GM21576 (cell line): ENCODE measurements around the gene FAM174B.

Experiments used
- ATAC-seq: cut with Tn5 transposase; IDR thresholded peaks from one replicate; pipeline ENCODE4 v1.9.1; 2021; ENCODE audit warnings: mild to moderate bottlenecking, moderate library complexity; ENCODE audit not compliant: unreplicated experiment

Gene FAM174B

DNA sequence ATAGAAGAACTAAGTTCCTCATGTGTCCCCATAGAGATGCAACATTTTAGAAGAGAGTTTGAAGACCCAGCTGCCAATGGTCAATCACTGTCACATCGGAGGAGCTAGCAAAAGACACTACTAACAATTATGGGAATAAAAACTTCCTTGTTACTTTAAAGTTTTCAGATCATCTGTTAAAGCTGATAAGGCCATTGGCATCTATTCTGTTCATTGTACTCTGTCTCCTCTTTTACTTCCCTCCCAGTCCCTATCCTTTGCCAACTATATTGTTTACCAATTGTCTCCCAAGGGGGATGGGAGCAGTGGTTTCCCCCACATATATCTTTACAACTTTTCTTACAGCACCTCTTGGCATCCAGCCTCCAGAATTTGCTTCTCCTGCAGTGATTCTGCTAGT is 81.0 kb downstream of the FAM174B start:
- ATAC-seq = no peak

DNA sequence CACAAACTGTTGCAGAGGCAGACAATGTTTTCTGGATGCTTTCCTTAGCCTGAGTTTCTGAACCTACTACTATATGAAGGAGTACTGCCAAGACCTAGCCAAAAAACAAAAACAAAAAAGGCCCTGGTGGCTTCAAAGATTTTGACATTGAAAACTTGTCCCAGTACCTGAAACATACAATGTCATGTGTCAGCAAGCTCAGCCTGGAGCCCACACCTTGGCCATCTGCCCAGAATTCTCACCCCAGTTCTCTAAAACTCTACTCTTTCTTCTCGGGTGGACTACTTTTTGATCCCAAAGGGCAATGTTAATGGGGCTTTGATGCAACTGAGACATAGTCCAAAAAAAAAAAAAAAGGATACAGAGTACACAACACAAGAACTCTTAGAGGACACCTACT is 81.4 kb downstream of the FAM174B start:
- no peak for ATAC-seq

DNA sequence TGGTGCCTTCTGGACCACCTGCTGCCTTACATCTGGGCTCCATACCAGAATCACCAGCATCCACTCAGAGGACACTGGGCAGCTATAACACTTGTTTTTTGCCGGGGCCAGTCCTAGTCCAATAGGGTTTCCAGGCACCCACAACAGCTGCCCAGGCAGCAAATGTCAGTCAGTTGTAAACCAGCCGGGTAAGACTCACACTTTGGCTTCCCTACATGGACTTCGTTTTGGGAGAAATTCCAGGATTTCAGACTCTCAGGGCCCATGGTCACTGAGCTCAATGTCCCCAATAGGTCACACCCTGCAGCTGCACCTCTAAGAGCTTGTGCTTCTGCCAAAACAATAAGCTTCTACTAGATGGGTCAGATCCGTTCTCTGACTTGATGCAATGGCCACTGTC is 83.8 kb downstream of the FAM174B start:
- ATAC-seq = no peak

DNA sequence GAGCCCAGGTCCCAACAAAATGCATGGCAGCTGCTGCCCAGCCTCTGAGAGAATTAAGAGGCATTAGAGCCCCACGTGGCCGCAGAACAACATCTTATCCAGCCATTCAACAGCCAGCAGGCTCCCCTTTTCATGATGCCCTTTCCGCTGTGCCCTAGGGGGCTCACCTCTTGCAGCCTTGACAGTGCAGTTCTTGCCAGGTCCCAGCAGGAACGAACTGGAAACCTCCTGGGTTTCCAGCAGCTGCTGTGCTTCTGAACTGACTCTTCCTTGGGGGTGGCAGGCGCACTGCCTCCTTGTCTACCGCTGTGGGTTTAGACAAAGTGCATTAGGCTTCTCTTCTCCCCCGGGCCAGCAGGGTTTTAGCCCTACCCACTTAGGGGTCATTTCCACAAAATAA is 85.2 kb downstream of the FAM174B start:
- ATAC-seq = no peak

DNA sequence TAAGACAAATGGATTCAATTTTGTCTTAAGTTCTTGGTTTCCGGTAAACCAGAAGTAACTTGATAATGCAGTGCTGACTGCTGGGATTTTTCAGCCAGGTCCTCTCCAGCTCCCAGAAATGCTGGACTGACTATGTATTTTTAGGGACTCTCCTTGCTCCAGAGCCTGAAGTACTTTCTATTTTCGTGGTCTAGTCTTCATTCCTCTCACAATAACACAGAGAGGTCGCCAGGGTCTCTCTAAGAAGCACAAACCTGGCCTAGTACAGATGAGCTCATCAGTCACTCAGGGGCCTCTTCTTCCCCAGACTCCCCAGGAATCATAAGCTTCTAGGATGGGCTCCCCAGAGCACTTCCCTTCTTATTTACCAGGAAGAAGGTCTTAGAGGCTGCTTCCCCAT is 85.8 kb downstream of the FAM174B start:
- ATAC-seq = no peak
